A549 (cell line): ENCODE data around the gene CCDC157.

Experiments used
- SMC3 ChIP-seq: fragments of >200 bp; sonication (Bioruptor Twin); formaldehyde crosslinking; IDR thresholded peaks from 3 replicates; pipeline ENCODE4 v1.6.1; 2018; ENCODE audit warnings: inconsistent platforms
- TF ChIP-seq, protein P1 (sequence below): fragments of >200 bp; sonication (Bioruptor Twin); formaldehyde crosslinking; IDR thresholded peaks from 3 replicates; pipeline ENCODE4 v1.5.1; 2016
- TF ChIP-seq, protein P2 (sequence below): fragments of 200-600 bp; sonication (generic); IDR thresholded peaks from 2 replicates; pipeline ENCODE4 v1.6.1; 2016; ENCODE audit warnings: antibody characterized with exemption, mild to moderate bottlenecking, moderate library complexity

GRCh38 chr22:30386608-30386959, 29.8 kb downstream of the CCDC157 start:
- TF ChIP-seq, protein P1, sequence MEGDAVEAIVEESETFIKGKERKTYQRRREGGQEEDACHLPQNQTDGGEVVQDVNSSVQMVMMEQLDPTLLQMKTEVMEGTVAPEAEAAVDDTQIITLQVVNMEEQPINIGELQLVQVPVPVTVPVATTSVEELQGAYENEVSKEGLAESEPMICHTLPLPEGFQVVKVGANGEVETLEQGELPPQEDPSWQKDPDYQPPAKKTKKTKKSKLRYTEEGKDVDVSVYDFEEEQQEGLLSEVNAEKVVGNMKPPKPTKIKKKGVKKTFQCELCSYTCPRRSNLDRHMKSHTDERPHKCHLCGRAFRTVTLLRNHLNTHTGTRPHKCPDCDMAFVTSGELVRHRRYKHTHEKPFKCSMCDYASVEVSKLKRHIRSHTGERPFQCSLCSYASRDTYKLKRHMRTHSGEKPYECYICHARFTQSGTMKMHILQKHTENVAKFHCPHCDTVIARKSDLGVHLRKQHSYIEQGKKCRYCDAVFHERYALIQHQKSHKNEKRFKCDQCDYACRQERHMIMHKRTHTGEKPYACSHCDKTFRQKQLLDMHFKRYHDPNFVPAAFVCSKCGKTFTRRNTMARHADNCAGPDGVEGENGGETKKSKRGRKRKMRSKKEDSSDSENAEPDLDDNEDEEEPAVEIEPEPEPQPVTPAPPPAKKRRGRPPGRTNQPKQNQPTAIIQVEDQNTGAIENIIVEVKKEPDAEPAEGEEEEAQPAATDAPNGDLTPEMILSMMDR, result no peak
- TF ChIP-seq SMC3, result no peak
- TF ChIP-seq, protein P2, sequence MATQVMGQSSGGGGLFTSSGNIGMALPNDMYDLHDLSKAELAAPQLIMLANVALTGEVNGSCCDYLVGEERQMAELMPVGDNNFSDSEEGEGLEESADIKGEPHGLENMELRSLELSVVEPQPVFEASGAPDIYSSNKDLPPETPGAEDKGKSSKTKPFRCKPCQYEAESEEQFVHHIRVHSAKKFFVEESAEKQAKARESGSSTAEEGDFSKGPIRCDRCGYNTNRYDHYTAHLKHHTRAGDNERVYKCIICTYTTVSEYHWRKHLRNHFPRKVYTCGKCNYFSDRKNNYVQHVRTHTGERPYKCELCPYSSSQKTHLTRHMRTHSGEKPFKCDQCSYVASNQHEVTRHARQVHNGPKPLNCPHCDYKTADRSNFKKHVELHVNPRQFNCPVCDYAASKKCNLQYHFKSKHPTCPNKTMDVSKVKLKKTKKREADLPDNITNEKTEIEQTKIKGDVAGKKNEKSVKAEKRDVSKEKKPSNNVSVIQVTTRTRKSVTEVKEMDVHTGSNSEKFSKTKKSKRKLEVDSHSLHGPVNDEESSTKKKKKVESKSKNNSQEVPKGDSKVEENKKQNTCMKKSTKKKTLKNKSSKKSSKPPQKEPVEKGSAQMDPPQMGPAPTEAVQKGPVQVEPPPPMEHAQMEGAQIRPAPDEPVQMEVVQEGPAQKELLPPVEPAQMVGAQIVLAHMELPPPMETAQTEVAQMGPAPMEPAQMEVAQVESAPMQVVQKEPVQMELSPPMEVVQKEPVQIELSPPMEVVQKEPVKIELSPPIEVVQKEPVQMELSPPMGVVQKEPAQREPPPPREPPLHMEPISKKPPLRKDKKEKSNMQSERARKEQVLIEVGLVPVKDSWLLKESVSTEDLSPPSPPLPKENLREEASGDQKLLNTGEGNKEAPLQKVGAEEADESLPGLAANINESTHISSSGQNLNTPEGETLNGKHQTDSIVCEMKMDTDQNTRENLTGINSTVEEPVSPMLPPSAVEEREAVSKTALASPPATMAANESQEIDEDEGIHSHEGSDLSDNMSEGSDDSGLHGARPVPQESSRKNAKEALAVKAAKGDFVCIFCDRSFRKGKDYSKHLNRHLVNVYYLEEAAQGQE, result no peak
